GM12878 (cell line): ENCODE results near the gene GLB1L. TPM values are rescaled to one million over a fixed set of nuclear protein-coding genes. Genes with fewer than 3 reads are reported as not detected.

Experiments
- CEBPB ChIP-seq, 2 experiments: fragments of 150-350 bp in 1 of 2; IDR thresholded peaks; 2 replicates each; pipeline ENCODE4 v1.6.1; 2012 to 2014; ENCODE audit warnings: low read depth in 2 of 2, low read length in 2 of 2, borderline replicate concordance in 1 of 2, inconsistent platforms in 1 of 2
- CHD4 ChIP-seq: fragments of 200-600 bp; sonication (generic); IDR thresholded peaks from 2 replicates; pipeline ENCODE4 v1.6.1; 2016; ENCODE audit warnings: mild to moderate bottlenecking
- EED ChIP-seq: sonication (generic); IDR thresholded peaks from 2 replicates; pipeline ENCODE4 v1.6.1; 2016; ENCODE audit warnings: antibody characterized with exemption, low read depth
- LARP7 ChIP-seq: fragments of 450-650 bp; IDR thresholded peaks from 2 replicates; pipeline ENCODE4 v1.6.1; 2017; ENCODE audit warnings: mild to moderate bottlenecking
- MEF2A ChIP-seq: IDR thresholded peaks from 2 replicates; pipeline ENCODE4 v1.6.1; 2011; ENCODE audit warnings: low read depth, mild to moderate bottlenecking, low read length, moderate library complexity; ENCODE audit not compliant: insufficient read depth
- MTA2 ChIP-seq: fragments of 450-650 bp; IDR thresholded peaks from 2 replicates; pipeline ENCODE4 v1.6.1; 2016; ENCODE audit warnings: low read depth, mild to moderate bottlenecking, moderate library complexity
- NRF1 ChIP-seq: conservative IDR thresholded peaks from 2 replicates; pipeline ENCODE4 v1.6.1; 2011; ENCODE audit warnings: mild to moderate bottlenecking, low read depth, low read length, improper control_type of control experiment
- RAD21 ChIP-seq: IDR thresholded peaks from 2 replicates; pipeline ENCODE4 v1.6.1; 2011; ENCODE audit warnings: mild to moderate bottlenecking, low read depth, low read length, moderate library complexity; ENCODE audit not compliant: insufficient read depth
- RELA ChIP-seq: fragments of 450-650 bp; IDR thresholded peaks from 2 replicates; pipeline ENCODE4 v1.8.0; 2014; ENCODE audit warnings: borderline replicate concordance; ENCODE audit not compliant: partially characterized antibody
- TCF12 ChIP-seq: IDR thresholded peaks from 2 replicates; pipeline ENCODE4 v1.6.1; 2011; ENCODE audit warnings: low read depth, mild to moderate bottlenecking, low read length
- WRNIP1 ChIP-seq: IDR thresholded peaks from 2 replicates; pipeline ENCODE4 v1.6.1; 2011; ENCODE audit warnings: low read depth, low read length, improper control_type of control experiment, borderline replicate concordance
- YBX1 ChIP-seq: fragments of 450-650 bp; IDR thresholded peaks from 2 replicates; pipeline ENCODE4 v1.6.1; 2016; ENCODE audit warnings: antibody characterized with exemption
- ZBED1 ChIP-seq: IDR thresholded peaks from 2 replicates; pipeline ENCODE4 v1.6.1; 2016; ENCODE audit warnings: borderline replicate concordance
- ZNF217 ChIP-seq: fragments of 450-650 bp; IDR thresholded peaks from 2 replicates; pipeline ENCODE4 v1.6.1; 2017; ENCODE audit warnings: antibody characterized with exemption, mild to moderate bottlenecking
- ZNF384 ChIP-seq: IDR thresholded peaks from 2 replicates; pipeline ENCODE4 v1.6.1; 2012; ENCODE audit warnings: low read depth, mild to moderate bottlenecking, low read length, improper control_type of control experiment, borderline replicate concordance
- polyA plus RNA-seq, 11 experiments: library from polyadenylated mRNA; depleted of rRNA in 4 of 11; unstranded in 6 of 11; stranded (reverse) in 5 of 11; fragments of >200 nt; fragmentation: Nextera tagmentation in 4 of 11; fragmentation: Illumina TruSeq in 1 of 11; extraction: Ambion mirVana in 4 of 11; extraction: Trizol in 1 of 11; gene quantifications; 1 replicate in 1 of 11; 2 replicates in 10 of 11; pipeline versions ENCODE4 v1.2.1 to v1.2.3, GENCODE V29; 2011 to 2016; ENCODE audit warnings: inconsistent platforms in 2 of 11, missing spikeins in 2 of 11, low read depth in 1 of 11
- total RNA-seq, 4 experiments: library from RNA; depleted of rRNA in 3 of 4; stranded (reverse); fragments of >200 nt in 3 of 4; fragmentation: Illumina TruSeq in 1 of 4; extraction: Trizol in 1 of 4; gene quantifications; 2 replicates each; pipeline versions ENCODE4 v1.2.1 to v1.2.3, GENCODE V29; 2013 to 2021
- TF ChIP-seq, protein P1 (sequence below): fragments of 450-650 bp; IDR thresholded peaks from 2 replicates; pipeline ENCODE4 v1.6.1; 2017; ENCODE audit warnings: antibody characterized with exemption, mild to moderate bottlenecking, moderate library complexity
- TF ChIP-seq, protein P2 (sequence below), 3 experiments: IDR thresholded peaks in 2 of 3; conservative IDR thresholded peaks in 1 of 3; 2 replicates each; pipeline ENCODE4 v1.5.1; 2011; ENCODE audit warnings: low read depth in 3 of 3, low read length in 3 of 3, mild to moderate bottlenecking in 3 of 3, control low read depth in 2 of 3, moderate library complexity in 2 of 3, inconsistent platforms in 1 of 3, mixed read lengths in 1 of 3; ENCODE audit not compliant: control insufficient read depth in 2 of 3, insufficient read depth in 1 of 3; ENCODE audit errors: extremely low read depth in 1 of 3
- TF ChIP-seq, protein P3 (sequence below): fragments of 450-650 bp; IDR thresholded peaks from 2 replicates; pipeline ENCODE4 v1.6.1; 2017; ENCODE audit warnings: mild to moderate bottlenecking, moderate library complexity

The GLB1L gene
- total and polyA plus RNA-seq, 10 of the 15 experiments (the other 5 are each of a cell fraction or from before 2014, with no cell fraction given): 0.29 to 4.6 (median 2.7) TPM

DNA sequence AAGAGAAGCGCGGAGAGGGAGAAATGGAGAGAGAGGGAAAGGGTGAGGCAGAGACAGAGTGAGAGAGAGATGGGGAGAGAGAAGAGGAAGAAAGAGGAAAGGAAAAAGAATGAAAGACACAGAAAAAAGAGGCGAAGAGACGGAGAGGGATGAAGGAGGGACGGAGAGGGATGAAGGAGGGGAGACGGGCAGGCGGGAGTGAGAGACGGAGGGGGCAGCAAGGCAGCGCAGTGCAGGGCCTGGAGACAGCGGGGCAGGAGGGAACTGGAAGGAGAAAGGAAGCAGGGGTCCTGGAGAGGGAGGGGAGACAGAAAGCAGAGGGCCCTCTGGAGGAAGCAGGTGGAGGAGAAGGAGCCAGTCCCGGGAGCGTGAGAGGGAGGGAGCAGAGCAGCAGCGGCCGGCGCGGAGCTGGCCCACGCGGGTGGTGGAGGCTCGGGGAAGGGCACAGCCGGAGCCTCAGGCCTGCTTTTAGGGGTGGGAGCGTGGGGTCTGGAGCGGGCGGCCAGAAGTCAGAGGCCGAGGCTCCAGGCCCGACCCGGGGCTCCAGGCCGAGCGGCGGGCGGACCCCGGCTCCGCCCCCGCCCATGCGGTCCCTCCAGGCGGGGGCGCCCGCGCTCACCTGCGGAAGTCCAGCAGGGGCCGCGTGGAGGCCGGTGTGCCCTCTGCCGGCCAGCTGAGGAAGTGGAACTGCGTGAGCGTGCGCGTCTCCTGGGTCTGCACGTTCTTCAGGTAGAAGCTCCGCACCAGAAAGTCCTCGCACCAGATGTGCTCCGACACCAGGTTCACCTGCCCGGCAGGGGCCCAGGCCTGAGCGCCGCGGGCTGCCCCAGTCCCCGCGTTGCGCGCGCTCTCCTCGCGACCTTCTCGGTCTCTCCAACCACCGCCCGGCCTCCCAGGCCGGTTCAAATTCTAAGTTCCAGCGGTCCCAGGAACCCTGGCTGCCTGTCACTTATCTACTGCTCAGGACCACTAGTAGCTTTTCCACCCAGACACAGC is 49.4 kb upstream of the GLB1L start (continued):
- peak; percentile 96 for TF ChIP-seq LARP7
- peak; percentile 27; the same call in 1 of the 2 replicates for TF ChIP-seq MEF2A
- no peak for TF ChIP-seq CEBPB (IDR thresholded peaks at IDR 0.05; ENCODE audit: borderline replicate concordance in 1 of 2, low read depth in 2 of 2, low read length in 2 of 2)
- TF ChIP-seq YBX1: 0 out of 2 replicates have a peak, but pooled peaks have one; percentile 55
- TF ChIP-seq EED: peak; percentile 19; the same call in 1 of the 2 replicates
- TF ChIP-seq RELA: peak; percentile 40
- TF ChIP-seq MTA2: no peak
- no peak for TF ChIP-seq CHD4
- peak; percentile 77 for TF ChIP-seq RAD21
- TF ChIP-seq, protein P1, sequence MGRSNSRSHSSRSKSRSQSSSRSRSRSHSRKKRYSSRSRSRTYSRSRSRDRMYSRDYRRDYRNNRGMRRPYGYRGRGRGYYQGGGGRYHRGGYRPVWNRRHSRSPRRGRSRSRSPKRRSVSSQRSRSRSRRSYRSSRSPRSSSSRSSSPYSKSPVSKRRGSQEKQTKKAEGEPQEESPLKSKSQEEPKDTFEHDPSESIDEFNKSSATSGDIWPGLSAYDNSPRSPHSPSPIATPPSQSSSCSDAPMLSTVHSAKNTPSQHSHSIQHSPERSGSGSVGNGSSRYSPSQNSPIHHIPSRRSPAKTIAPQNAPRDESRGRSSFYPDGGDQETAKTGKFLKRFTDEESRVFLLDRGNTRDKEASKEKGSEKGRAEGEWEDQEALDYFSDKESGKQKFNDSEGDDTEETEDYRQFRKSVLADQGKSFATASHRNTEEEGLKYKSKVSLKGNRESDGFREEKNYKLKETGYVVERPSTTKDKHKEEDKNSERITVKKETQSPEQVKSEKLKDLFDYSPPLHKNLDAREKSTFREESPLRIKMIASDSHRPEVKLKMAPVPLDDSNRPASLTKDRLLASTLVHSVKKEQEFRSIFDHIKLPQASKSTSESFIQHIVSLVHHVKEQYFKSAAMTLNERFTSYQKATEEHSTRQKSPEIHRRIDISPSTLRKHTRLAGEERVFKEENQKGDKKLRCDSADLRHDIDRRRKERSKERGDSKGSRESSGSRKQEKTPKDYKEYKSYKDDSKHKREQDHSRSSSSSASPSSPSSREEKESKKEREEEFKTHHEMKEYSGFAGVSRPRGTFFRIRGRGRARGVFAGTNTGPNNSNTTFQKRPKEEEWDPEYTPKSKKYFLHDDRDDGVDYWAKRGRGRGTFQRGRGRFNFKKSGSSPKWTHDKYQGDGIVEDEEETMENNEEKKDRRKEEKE: 0 out of 2 replicates have a peak, but pooled peaks have one; percentile 61
- TF ChIP-seq TCF12: peak; percentile 53
- TF ChIP-seq NRF1: no peak
- TF ChIP-seq, protein P2, sequence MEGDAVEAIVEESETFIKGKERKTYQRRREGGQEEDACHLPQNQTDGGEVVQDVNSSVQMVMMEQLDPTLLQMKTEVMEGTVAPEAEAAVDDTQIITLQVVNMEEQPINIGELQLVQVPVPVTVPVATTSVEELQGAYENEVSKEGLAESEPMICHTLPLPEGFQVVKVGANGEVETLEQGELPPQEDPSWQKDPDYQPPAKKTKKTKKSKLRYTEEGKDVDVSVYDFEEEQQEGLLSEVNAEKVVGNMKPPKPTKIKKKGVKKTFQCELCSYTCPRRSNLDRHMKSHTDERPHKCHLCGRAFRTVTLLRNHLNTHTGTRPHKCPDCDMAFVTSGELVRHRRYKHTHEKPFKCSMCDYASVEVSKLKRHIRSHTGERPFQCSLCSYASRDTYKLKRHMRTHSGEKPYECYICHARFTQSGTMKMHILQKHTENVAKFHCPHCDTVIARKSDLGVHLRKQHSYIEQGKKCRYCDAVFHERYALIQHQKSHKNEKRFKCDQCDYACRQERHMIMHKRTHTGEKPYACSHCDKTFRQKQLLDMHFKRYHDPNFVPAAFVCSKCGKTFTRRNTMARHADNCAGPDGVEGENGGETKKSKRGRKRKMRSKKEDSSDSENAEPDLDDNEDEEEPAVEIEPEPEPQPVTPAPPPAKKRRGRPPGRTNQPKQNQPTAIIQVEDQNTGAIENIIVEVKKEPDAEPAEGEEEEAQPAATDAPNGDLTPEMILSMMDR (IDR thresholded peaks at IDR 0.05 in 2 of 3, conservative IDR thresholded peaks at IDR 0.05 in 1 of 3; ENCODE audit: control insufficient read depth in 2 of 3, extremely low read depth in 1 of 3, insufficient read depth in 1 of 3, low read depth in 3 of 3, low read length in 3 of 3): peak; percentile 98 to 99 (median 99)
- peak; percentile 85 for TF ChIP-seq ZNF217
- no peak for TF ChIP-seq WRNIP1
- TF ChIP-seq ZNF384: no peak
- TF ChIP-seq, protein P3, sequence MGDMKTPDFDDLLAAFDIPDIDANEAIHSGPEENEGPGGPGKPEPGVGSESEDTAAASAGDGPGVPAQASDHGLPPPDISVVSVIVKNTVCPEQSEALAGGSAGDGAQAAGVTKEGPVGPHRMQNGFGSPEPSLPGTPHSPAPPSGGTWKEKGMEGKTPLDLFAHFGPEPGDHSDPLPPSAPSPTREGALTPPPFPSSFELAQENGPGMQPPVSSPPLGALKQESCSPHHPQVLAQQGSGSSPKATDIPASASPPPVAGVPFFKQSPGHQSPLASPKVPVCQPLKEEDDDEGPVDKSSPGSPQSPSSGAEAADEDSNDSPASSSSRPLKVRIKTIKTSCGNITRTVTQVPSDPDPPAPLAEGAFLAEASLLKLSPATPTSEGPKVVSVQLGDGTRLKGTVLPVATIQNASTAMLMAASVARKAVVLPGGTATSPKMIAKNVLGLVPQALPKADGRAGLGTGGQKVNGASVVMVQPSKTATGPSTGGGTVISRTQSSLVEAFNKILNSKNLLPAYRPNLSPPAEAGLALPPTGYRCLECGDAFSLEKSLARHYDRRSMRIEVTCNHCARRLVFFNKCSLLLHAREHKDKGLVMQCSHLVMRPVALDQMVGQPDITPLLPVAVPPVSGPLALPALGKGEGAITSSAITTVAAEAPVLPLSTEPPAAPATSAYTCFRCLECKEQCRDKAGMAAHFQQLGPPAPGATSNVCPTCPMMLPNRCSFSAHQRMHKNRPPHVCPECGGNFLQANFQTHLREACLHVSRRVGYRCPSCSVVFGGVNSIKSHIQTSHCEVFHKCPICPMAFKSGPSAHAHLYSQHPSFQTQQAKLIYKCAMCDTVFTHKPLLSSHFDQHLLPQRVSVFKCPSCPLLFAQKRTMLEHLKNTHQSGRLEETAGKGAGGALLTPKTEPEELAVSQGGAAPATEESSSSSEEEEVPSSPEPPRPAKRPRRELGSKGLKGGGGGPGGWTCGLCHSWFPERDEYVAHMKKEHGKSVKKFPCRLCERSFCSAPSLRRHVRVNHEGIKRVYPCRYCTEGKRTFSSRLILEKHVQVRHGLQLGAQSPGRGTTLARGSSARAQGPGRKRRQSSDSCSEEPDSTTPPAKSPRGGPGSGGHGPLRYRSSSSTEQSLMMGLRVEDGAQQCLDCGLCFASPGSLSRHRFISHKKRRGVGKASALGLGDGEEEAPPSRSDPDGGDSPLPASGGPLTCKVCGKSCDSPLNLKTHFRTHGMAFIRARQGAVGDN: peak; percentile 87
- no peak for TF ChIP-seq ZBED1
